Measurements from ENCODE around the gene LPAR3.

GRCh38 chr1:84853741-84854721, 39.0 kb downstream of the LPAR3 start:
- TF ChIP-seq POLR2A (IDR thresholded peaks at IDR 0.05) (no peak), CTCF (IDR thresholded peaks at IDR 0.05) (no peak), EP300 (IDR thresholded peaks at IDR 0.05; ENCODE audit: low read depth) (no peak), POLR2AphosphoS5 (IDR thresholded peaks at IDR 0.05) (peak in 2 of 3 donors; percentile 11 to 16)

Measured in transverse colon (tissue), 4 donors.